Raji (cell line): ENCODE results near the gene MAP3K12.

Experiments
- POLR2A ChIP-seq: IDR thresholded peaks from 2 replicates; pipeline ENCODE4 v1.6.1; 2011; ENCODE audit warnings: low read depth, low read length, control low read depth; ENCODE audit not compliant: insufficient read depth

MAP3K12 gene

GRCh38 chr12:53468282-53468681 lies 31.0 kb downstream of the MAP3K12 start:
- TF ChIP-seq POLR2A: no peak

DNA sequence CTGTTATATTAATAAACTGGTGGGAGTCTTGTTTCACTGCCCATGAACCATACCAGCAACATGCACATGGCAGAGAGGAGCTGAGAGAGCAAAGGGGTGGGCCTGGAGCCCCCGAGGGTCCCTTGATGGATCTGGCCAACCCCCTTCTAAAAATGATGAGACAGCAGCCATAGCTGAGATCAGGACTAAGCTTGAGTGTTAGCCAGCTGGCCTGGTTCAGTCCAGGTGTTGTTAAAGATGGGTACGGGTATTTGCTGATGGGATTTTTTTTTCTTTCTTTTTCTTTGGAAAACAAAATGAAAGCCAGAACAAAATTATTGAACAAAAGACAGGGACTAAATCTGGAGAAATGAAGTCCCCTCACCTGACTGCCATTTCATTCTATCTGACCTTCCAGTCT lies 31.4 kb downstream of the MAP3K12 start:
- TF ChIP-seq POLR2A: no peak

DNA sequence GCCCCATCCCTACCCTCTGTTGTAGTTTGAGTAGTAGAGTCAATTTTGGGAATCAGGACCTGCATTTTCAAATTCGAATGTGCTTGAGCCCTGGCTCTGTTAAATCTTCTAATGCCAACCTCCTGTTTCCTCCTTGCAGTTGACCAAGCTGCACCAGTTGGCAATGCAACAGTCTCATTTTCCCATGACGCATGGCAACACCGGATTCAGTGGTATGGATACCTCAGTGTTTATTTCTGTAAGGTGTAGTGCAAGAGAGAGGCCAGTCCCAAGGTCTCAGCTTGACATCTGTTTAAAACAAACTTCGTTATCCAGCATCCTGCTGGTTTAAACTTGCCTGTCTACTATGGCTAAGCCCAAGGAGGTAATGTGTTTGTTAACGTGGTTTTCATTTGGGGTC lies 32.2 kb downstream of the MAP3K12 start:
- TF ChIP-seq POLR2A: no peak

GRCh38 chr12:53466640-53467039 lies 32.6 kb downstream of the MAP3K12 start:
- no peak for TF ChIP-seq POLR2A

DNA sequence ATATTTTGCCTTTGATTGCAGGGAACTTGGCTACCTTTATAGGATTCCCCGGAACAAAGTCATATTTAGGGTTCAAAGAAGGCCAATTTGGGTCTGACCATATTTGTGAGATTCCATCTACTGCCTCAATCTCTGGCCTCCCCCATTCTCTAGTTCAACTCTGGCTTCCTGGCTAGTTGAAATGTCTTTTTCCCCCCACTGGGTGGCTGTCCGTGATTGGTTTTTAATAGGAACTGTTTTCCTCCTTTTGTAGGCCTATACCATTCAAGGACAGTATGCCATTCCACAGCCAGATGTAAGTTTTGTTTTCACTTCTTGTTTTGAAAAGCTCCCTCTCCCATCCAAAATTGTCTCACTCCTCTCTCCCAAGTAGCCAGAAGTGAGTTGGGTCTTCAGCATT lies 33.6 kb downstream of the MAP3K12 start:
- no peak for TF ChIP-seq POLR2A

DNA sequence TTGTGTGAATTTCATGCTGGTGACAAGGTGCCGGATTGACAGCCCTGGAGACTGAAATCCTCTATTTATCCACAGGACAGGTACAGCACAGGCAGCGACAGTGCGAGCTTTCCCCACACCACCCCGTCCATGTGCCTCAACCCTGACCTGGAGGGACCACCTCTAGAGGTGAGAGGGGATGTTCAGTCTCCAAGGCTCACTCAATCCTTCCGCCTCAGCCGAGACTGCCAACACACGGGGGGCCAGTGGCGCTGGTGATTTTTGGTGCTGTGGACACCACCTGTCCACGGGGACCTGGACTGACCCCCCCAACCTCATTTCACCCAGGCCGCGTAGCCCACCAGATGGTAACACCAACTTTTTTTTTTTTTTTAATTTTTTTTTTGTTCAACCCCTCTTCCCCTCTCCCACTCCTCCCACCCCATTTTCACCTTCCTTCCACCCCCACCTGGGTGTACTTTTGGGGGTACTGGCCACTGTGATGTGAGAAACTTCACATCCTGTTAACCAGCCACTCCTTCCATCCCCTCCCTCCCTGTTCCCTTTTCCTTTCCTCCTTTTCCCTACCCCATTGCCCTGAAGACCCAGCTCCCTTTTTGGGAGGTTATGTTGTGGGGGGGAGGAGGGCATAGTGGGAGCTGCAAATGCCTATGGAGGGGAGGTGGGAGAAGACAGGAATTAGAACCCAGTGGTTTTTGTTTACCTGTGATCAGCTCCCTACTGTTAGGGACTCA lies 34.4 kb downstream of the MAP3K12 start:
- TF ChIP-seq POLR2A: no peak

- TF ChIP-seq POLR2A: no peak
These were observed 35.3 kb downstream of the MAP3K12 start for GRCh38 chr12:53463802-53464560.

DNA sequence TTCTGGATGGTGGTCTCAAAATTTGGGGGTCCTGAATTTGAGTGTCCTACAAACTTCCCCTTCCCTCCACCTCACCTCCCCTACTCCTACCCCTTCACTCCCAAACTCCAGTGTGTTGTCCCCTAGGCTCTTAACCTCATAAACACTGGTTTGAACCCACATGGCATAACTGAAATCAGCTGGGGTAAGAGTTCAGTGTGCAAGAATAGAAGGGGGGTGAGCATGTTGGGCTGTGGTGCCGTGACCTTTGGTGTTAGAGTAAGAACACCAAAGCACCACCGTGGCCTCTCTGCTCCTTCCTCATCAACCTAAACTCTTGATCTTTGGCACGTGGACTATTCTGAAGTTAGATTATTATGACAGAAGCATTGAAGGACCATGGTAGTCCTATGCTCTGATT lies 36.3 kb downstream of the MAP3K12 start:
- no peak for TF ChIP-seq POLR2A

DNA sequence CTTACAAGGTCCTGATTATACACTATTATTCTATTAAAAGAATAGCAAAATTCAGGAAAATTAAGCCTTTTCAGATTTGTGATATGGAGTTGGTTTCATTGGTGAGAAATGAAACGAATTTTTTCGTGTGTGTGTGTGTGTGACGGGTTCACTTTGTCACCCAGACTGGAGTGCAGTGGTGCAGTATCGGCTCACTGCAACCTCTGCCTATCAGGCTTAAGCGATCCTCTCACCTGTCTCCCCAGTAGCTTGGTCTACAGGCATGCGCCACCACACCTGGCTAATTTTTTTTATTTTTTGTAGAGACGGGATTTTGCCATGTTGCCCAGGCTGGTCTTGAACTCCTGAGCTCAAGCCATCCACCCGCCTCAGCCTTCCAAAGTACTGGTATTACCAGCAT lies 37.7 kb downstream of the MAP3K12 start:
- no peak for TF ChIP-seq POLR2A

DNA sequence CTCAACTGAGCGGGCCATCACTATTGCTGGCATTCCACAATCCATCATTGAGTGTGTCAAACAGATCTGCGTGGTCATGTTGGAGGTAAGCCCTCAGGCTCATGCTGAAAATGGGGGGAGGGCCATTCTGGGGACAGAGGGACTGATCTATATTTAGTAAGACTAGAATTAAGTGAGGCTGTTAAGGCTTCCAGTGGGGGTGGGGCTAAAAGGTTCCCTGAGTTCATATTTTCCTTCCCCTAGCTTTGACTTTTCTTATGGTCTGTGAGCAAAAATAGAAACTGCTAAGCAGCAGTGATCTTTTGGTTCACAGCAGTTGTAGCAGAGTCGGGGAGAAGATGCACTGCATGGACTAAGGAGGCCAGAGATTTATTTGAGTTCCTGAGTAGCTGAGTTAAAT lies 38.2 kb downstream of the MAP3K12 start:
- TF ChIP-seq POLR2A: no peak

DNA sequence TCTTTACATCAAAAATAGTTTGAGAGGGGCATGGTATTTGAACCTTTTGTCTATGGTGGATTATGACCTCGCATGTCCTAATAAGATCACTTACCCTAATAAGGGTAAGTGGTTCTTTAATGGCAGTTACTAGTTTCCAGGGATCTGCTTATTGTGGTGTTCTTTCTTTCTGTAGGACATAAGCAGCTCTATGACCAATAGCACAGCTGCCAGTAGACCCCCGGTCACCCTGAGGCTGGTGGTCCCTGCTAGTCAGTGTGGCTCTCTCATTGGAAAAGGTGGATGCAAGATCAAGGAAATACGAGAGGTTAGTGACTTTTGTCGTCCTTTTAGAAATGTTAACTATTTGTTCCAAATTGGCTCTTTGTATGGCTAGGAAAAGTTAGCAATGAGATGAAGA lies 40.2 kb downstream of the MAP3K12 start:
- no peak for TF ChIP-seq POLR2A

- TF ChIP-seq POLR2A: no peak
These were observed 42.4 kb downstream of the MAP3K12 start for GRCh38 chr12:53456654-53457366.

GRCh38 chr12:53454707-53455106 lies 44.6 kb downstream of the MAP3K12 start:
- no peak for TF ChIP-seq POLR2A

DNA sequence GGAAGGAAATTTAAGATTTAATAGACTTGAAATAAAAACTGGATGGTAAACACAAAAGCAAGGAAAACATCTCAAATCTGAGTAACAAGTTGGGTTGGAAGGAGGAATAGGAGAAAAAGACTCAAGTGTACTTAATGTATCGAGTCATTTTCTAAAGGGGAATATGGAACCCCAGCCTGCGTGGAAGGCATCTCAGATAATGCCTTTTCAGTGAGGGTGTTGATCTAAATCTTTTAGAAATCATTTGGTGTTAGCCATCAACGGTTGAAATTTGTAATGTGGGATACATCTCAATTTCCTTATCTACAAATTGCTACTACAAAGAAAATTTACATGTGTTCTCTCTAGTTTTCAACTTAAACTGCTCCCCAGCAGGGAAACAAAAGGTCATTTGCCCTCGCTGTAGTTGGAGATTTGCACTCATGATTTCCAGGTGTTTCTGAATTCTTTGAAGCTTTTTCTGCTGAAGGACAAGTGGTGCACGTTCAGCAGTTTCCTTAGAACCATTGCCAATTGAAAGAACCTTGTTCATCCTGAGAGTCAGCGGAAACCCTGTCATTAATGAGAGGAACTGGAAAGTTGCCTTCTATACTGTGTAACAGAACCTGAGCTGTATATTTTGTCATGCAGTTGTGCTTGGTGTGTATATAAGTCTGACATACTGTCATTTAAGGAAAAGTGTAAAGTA lies 45.2 kb downstream of the MAP3K12 start:
- no peak for TF ChIP-seq POLR2A
